Endothelial cell of umbilical vein (primary cell): Measurements from ENCODE around the gene PDCD7. TPM values are rescaled to one million over a fixed set of nuclear protein-coding genes. Genes with fewer than 3 reads are reported as not detected.

Source experiments
- BruUV-seq: library from RNA; stranded (reverse); fragments of 400-500 nt; replicated peaks from 2 replicates; lab custom pipeline; 2021; lab: Mats Ljungman, UMichigan
- CTCF ChIA-PET: fragments of 300-600, 350-600 bp; sonication (Branson Sonifier 250); formaldehyde crosslinking; loops from one replicate; lab custom pipeline; 2021; ENCODE audit warnings: antibody characterized with exemption, inconsistent platforms; lab: Charles Lee
- POLR2A ChIA-PET: fragments of 300-600, 350-600 bp; sonication (Branson Sonifier 250); formaldehyde crosslinking; loops from one replicate; lab custom pipeline; 2021; ENCODE audit warnings: antibody characterized with exemption, inconsistent platforms; lab: Charles Lee
- DNase-seq: peaks from one replicate; pipeline ENCODE4 v3.0.0-alpha.2; 2011; ENCODE audit warnings: low read depth, low spot score
- FAIRE-seq: peaks from 2 replicates; lab custom pipeline; 2011; peaks lifted over from hg19 to GRCh38; lab: Jason Lieb, UNC
- H2AFZ ChIP-seq: 2 replicates; pipeline ENCODE4 v1.6.0; 2012; ENCODE audit warnings: low read depth, low read length, control low read depth, inconsistent platforms
- H3K27ac ChIP-seq: 2 replicates; pipeline ENCODE4 v1.5.1; 2011; ENCODE audit warnings: low read depth, mild to moderate bottlenecking, control low read depth, low read length, moderate library complexity; ENCODE audit not compliant: insufficient read depth
- H3K27me3 ChIP-seq, 2 experiments: 2 replicates each; pipeline versions ENCODE4 v1.6.0 to v1.6.1; 2011; ENCODE audit warnings: low read length in 2 of 2, mixed read lengths in 1 of 2; ENCODE audit not compliant: control insufficient read depth in 2 of 2, insufficient read depth in 2 of 2
- H3K36me3 ChIP-seq, 2 experiments: 2 replicates in 1 of 2; 3 replicates in 1 of 2; pipeline ENCODE4 v1.5.1; 2011; ENCODE audit warnings: low read length in 2 of 2, mild to moderate bottlenecking in 1 of 2, moderate library complexity in 1 of 2; ENCODE audit not compliant: control insufficient read depth in 2 of 2, insufficient read depth in 2 of 2; ENCODE audit errors: extremely low read depth in 1 of 2
- H3K4me1 ChIP-seq: 3 replicates; pipeline ENCODE4 v1.5.1; 2011; ENCODE audit warnings: mild to moderate bottlenecking, low read length; ENCODE audit not compliant: control insufficient read depth, insufficient read depth; ENCODE audit errors: extremely low read depth
- H3K4me2 ChIP-seq: 2 replicates; pipeline ENCODE4 v1.6.1; 2011; ENCODE audit warnings: low read length, control low read depth, mixed read lengths; ENCODE audit not compliant: insufficient read depth
- H3K4me3 ChIP-seq, 3 experiments: fragments of 200-600 bp in 1 of 3; sonication (generic), shearing (Covaris generic) in 1 of 3; replicated peaks in 1 of 3; 2 replicates each; pipeline ENCODE4 v1.5.1; 2011 to 2016; ENCODE audit warnings: control low read depth in 3 of 3, low read length in 3 of 3, mild to moderate bottlenecking in 2 of 3, inconsistent platforms in 1 of 3, low read depth in 1 of 3, moderate library complexity in 1 of 3; ENCODE audit not compliant: insufficient read depth in 1 of 3
- H3K79me2 ChIP-seq: 2 replicates; pipeline ENCODE4 v1.6.0; 2012; ENCODE audit warnings: low read length, inconsistent platforms; ENCODE audit not compliant: control insufficient read depth, insufficient read depth
- H3K9ac ChIP-seq: replicated peaks from 2 replicates; pipeline ENCODE3; 2011; ENCODE audit warnings: low read length, control low read depth; ENCODE audit not compliant: insufficient read depth; ENCODE audit errors: extremely low read depth
- H3K9me1 ChIP-seq: replicated peaks from 3 replicates; pipeline ENCODE4 v1.6.0; 2011; ENCODE audit warnings: mild to moderate bottlenecking, low read length; ENCODE audit not compliant: control insufficient read depth, insufficient read depth; ENCODE audit errors: extremely low read depth
- H3K9me3 ChIP-seq: replicated peaks from 2 replicates; pipeline ENCODE4 v1.5.1; 2012; ENCODE audit warnings: low read length, inconsistent platforms; ENCODE audit not compliant: control insufficient read depth, insufficient read depth
- H4K20me1 ChIP-seq: replicated peaks from 2 replicates; pipeline ENCODE3; 2011; ENCODE audit warnings: mild to moderate bottlenecking, low read length; ENCODE audit not compliant: control insufficient read depth, insufficient read depth; ENCODE audit errors: extremely low read depth
- EZH2 ChIP-seq: IDR thresholded peaks from 2 replicates; pipeline ENCODE4 v1.6.1; 2012; ENCODE audit warnings: borderline replicate concordance, low read depth, mild to moderate bottlenecking, moderate library complexity, low read length, inconsistent platforms; ENCODE audit not compliant: severe bottlenecking
- FOS ChIP-seq: IDR thresholded peaks from 2 replicates; pipeline ENCODE4 v1.6.1; 2011; ENCODE audit warnings: mild to moderate bottlenecking, low read length, moderate library complexity, borderline replicate concordance; ENCODE audit not compliant: insufficient read depth
- POLR2A ChIP-seq: IDR thresholded peaks from 2 replicates; pipeline ENCODE4 v1.6.1; 2012; ENCODE audit warnings: low read depth, mild to moderate bottlenecking, control low read depth, low read length
- POLR2AphosphoS5 ChIP-seq: IDR thresholded peaks from 2 replicates; pipeline ENCODE4 v1.6.1; 2012; ENCODE audit warnings: low read depth, mild to moderate bottlenecking, control low read depth, low read length, moderate library complexity; ENCODE audit not compliant: insufficient read depth
- dilution Hi-C: fragments of 300-500 bp; cut with MboI; formaldehyde crosslinking; loops from one replicate; pipeline ENCODE4 v1.15.0; 2019; ENCODE audit warnings: low sequenced_read_pairs; ENCODE audit not compliant: extremely low pct_ligation_motif_present
- intact Hi-C: fragments of 100-400 bp; cut with micrococcal nuclease; formaldehyde crosslinking; loops from one replicate; pipeline ENCODE4 v1.10.0; 2022
- polyA plus RNA-seq, 4 experiments: library from polyadenylated mRNA; depleted of rRNA in 3 of 4; stranded (reverse) in 3 of 4; unstranded in 1 of 4; fragments of >200 nt; gene quantifications; 2 replicates each; pipeline versions ENCODE4 v1.2.1 to v1.2.3, GENCODE V29; 2011 to 2012; ENCODE audit warnings: missing spikeins in 1 of 4
- total RNA-seq: library from RNA; stranded (reverse); gene quantifications from 2 replicates; pipeline ENCODE4 v1.2.3, GENCODE V29; 2021
- TF ChIP-seq, protein P1 (sequence below): IDR thresholded peaks from 2 replicates; pipeline ENCODE4 v1.6.1; 2011; ENCODE audit not compliant: insufficient read depth, insufficient read length

PDCD7 gene
- total and polyA plus RNA-seq, 2 donors (not counting 3 experiments of a cell fraction or from before 2014, with no cell fraction given) = 12.1 to 19.5 TPM

DNA sequence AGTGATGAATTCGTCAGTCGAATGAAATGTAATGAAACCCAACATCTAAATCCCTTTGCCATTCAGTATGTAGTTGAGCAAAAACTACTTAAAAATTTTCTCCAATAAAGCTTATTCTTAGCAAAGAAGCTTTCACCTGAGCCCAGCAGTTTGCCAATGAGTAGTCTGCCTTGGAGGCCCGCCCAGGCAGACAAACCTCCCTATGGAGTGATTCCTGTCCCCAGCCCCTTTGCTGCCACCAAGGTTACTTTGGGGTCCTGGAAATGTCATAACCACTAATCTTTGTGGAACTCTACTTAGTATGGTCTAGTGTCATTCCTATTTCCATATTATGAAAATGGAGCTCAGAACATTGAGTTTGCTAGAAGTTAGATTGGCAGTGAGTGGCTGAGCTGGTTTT lies 30.7 kb downstream of the PDCD7 start:
- Histone ChIP-seq H3K4me1 (peaks cover 2% of the 10 kb centered on the region), H3K9ac (no peak overlapping the region), H4K20me1 (no peaks in the 10 kb centered on the region), H3K4me3 (no peak overlapping the region), H3K9me1 (no peaks in the 10 kb centered on the region), H3K36me3 (peaks cover 0 to 8% of the 10 kb centered on the region in 2 experiments), H3K27me3 (no peaks in the 10 kb centered on the region), H2AFZ (no peak overlapping the region), H3K4me2 (no peak overlapping the region), H3K9me3 (no peaks in the 10 kb centered on the region), H3K79me2 (no peaks in the 10 kb centered on the region), H3K27ac (no peak overlapping the region)
- ChIA-PET CTCF (interaction anchor here (0.7 to 5.4 kb wide), 9 partner anchors 11 to 69 kb away, joined by 3 to 64 read pairs (median 5); partner anchors contain the start of genes PDCD7 and UBAP1L), POLR2A (no interaction called here)
- dilution Hi-C loops (no loop called here), intact Hi-C loops (no loop called here)
- DNase-seq (no peak), FAIRE-seq (no peak)
- BruUV-seq = no TSS peak
- TF ChIP-seq POLR2AphosphoS5 = no peak
- TF ChIP-seq FOS = no peak
- TF ChIP-seq, protein P1, sequence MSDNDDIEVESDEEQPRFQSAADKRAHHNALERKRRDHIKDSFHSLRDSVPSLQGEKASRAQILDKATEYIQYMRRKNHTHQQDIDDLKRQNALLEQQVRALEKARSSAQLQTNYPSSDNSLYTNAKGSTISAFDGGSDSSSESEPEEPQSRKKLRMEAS = no peak
- no peak for TF ChIP-seq EZH2

DNA sequence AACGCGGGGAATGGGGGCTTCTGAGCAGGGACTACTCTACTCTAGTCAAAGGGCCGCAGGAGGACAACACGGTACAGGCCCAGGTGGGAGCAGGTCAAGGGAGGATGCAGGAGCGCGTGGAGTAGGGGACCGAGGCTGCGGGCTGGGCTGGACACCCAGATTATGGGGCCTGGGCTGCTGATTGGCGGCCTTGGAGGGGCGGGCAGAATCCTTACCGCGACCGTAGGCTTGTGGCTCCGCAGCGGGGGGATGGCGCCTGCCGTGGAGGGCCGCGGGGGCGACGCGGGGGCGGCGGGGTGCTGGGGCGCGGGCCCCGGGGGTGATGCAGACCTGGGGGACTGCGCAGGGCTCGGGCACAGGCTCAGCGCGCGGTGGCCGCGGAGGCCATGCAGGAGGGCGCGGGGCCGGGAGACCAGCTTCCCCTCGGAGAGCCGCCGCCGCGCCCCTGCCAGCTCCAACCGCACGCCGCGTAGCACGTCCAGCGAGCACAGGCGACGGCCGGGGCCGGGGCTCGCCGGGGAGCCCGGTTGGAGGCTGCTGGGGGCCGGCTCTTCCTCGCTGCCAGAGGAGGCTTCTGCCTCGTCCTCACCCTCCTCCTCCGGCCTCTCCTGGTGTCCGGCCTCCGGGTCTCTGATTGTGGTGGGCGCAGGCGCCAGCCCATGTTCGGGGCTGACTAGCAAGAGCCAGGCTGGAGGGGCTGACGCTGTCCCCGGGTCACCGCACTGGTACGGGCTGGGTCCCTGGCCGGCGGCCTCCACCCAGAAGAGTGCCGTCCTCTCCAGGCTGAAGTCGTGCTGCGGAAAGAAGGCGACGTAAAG lies 31.5 kb downstream of the PDCD7 start:
- no peak for FAIRE-seq
- POLR2A ChIA-PET = no interaction called here
- H2AFZ ChIP-seq = no peak overlapping the region
- H3K36me3 ChIP-seq = peaks cover 0 to 9% of the 10 kb centered on the region in 2 experiments
- peak overlapping the region in 1 of 3 experiments; percentile 13 for H3K4me3 ChIP-seq
- DNase-seq = no peak
- CTCF ChIA-PET = interaction anchor here (0.7 to 5.4 kb wide), 24 partner anchors 9 to 374 kb away, joined by 3 to 64 read pairs (median 5); partner anchors contain the start of genes KBTBD13, RASL12 and UBAP1L
- H3K27ac ChIP-seq = no peak overlapping the region
- H3K9me1 ChIP-seq = no peaks in the 10 kb centered on the region
- intact Hi-C loops (loop anchor here (1.0 kb wide), 1 partner anchor 48 kb away; no protein-coding TSS in a partner anchor), dilution Hi-C loops (no loop called here)
- TF ChIP-seq POLR2A (no peak), FOS (no peak)
- H3K27me3 ChIP-seq = no peaks in the 10 kb centered on the region
- H3K4me1 ChIP-seq = peaks cover 2% of the 10 kb centered on the region
- no peak overlapping the region for H3K9ac ChIP-seq
- H3K79me2 ChIP-seq = no peaks in the 10 kb centered on the region
- BruUV-seq = no TSS peak
- H3K9me3 ChIP-seq = no peaks in the 10 kb centered on the region
- no peaks in the 10 kb centered on the region for H4K20me1 ChIP-seq
- no peak overlapping the region for H3K4me2 ChIP-seq
